Measurements from ENCODE around the gene NDUFA13.

NDUFA13 gene

GRCh38 chr19:19562665-19563347 is 46.8 kb downstream of the NDUFA13 start:
- Histone ChIP-seq H3K9me2 (replicated peaks; ENCODE audit: low read depth, low read length) (no peaks in the 10 kb centered on the region), H3K79me2 (ENCODE audit: insufficient read depth, low read length) (no peaks in the 10 kb centered on the region), H2AFZ (ENCODE audit: low read length) (no peak overlapping the region), H3K36me3 (ENCODE audit: insufficient read depth, low read length) (no peaks in the 10 kb centered on the region), H3K9ac (ENCODE audit: low read depth, low read length, poor library complexity, severe bottlenecking) (no peak overlapping the region), H4K20me1 (ENCODE audit: insufficient read depth, low read length, poor library complexity, severe bottlenecking) (no peaks in the 10 kb centered on the region), H3K4me3 (ENCODE audit: low read length, poor library complexity, severe bottlenecking) (no peak overlapping the region), H3K27me3 (ENCODE audit: insufficient read depth, low read length, poor library complexity, severe bottlenecking) (no peaks in the 10 kb centered on the region), H3F3A (ENCODE audit: low read depth) (no peaks in the 10 kb centered on the region), H3K4me2 (ENCODE audit: low read depth, low read length, poor library complexity, severe bottlenecking) (no peak overlapping the region), H3K9me3 (ENCODE audit: insufficient read depth, low read depth, low read length) (no peaks in the 10 kb centered on the region), H3K4me1 (ENCODE audit: insufficient read depth, low read length, poor library complexity, severe bottlenecking) (no peaks in the 10 kb centered on the region)
- TF ChIP-seq EZH2phosphoT487 (IDR thresholded peaks at IDR 0.05; ENCODE audit: borderline replicate concordance) (no peak), CTCF (conservative IDR thresholded peaks at IDR 0.05; ENCODE audit: low read length) (no peak)

GRCh38 chr19:19563348-19563848 is 47.4 kb downstream of the NDUFA13 start:
- TF ChIP-seq EZH2phosphoT487 (IDR thresholded peaks at IDR 0.05; ENCODE audit: borderline replicate concordance) (no peak), CTCF (conservative IDR thresholded peaks at IDR 0.05; ENCODE audit: low read length) (no peak)
- Histone ChIP-seq H3K9ac (ENCODE audit: low read depth, low read length, poor library complexity, severe bottlenecking) (no peak overlapping the region), H3F3A (ENCODE audit: low read depth) (no peaks in the 10 kb centered on the region), H3K79me2 (ENCODE audit: insufficient read depth, low read length) (no peaks in the 10 kb centered on the region), H3K27me3 (ENCODE audit: insufficient read depth, low read length, poor library complexity, severe bottlenecking) (no peaks in the 10 kb centered on the region), H3K36me3 (ENCODE audit: insufficient read depth, low read length) (no peaks in the 10 kb centered on the region), H4K20me1 (ENCODE audit: insufficient read depth, low read length, poor library complexity, severe bottlenecking) (no peaks in the 10 kb centered on the region), H3K4me2 (ENCODE audit: low read depth, low read length, poor library complexity, severe bottlenecking) (no peak overlapping the region), H3K9me2 (replicated peaks; ENCODE audit: low read depth, low read length) (no peaks in the 10 kb centered on the region), H3K4me1 (ENCODE audit: insufficient read depth, low read length, poor library complexity, severe bottlenecking) (no peaks in the 10 kb centered on the region), H3K9me3 (ENCODE audit: insufficient read depth, low read depth, low read length) (no peaks in the 10 kb centered on the region), H3K4me3 (ENCODE audit: low read length, poor library complexity, severe bottlenecking) (no peak overlapping the region), H2AFZ (ENCODE audit: low read length) (no peak overlapping the region)

- Histone ChIP-seq H2AFZ (ENCODE audit: low read length) (no peak overlapping the region), H4K20me1 (ENCODE audit: insufficient read depth, low read length, poor library complexity, severe bottlenecking) (no peaks in the 10 kb centered on the region), H3F3A (ENCODE audit: low read depth) (no peaks in the 10 kb centered on the region), H3K79me2 (ENCODE audit: insufficient read depth, low read length) (no peaks in the 10 kb centered on the region), H3K4me2 (ENCODE audit: low read depth, low read length, poor library complexity, severe bottlenecking) (no peak overlapping the region), H3K36me3 (ENCODE audit: insufficient read depth, low read length) (no peaks in the 10 kb centered on the region), H3K4me1 (ENCODE audit: insufficient read depth, low read length, poor library complexity, severe bottlenecking) (no peaks in the 10 kb centered on the region), H3K9ac (ENCODE audit: low read depth, low read length, poor library complexity, severe bottlenecking) (no peak overlapping the region), H3K9me3 (ENCODE audit: insufficient read depth, low read depth, low read length) (no peaks in the 10 kb centered on the region), H3K4me3 (ENCODE audit: low read length, poor library complexity, severe bottlenecking) (no peak overlapping the region), H3K9me2 (replicated peaks; ENCODE audit: low read depth, low read length) (no peaks in the 10 kb centered on the region), H3K27me3 (ENCODE audit: insufficient read depth, low read length, poor library complexity, severe bottlenecking) (no peaks in the 10 kb centered on the region)
- TF ChIP-seq CTCF (conservative IDR thresholded peaks at IDR 0.05; ENCODE audit: low read length) (no peak), EZH2phosphoT487 (IDR thresholded peaks at IDR 0.05; ENCODE audit: borderline replicate concordance) (no peak)
Observed at GRCh38 chr19:19566306-19566705, 50.3 kb downstream of the NDUFA13 start.
